K562 (cell line): ENCODE measurements around the gene GRIK2. TPM values are rescaled to one million over a fixed set of nuclear protein-coding genes. Genes with fewer than 3 reads are reported as not detected.

Source experiments
- ATAC-seq: fragments of 200-7000 bp; cut with Tn5 transposase; 3 replicates; pipeline ENCODE4 v1.9.1; 2020; ENCODE audit warnings: moderate library complexity
- BruUV-seq: library from RNA; stranded (reverse); fragments of 400-500 nt; replicated peaks from 2 replicates; lab custom pipeline; 2021; lab: Mats Ljungman, UMichigan
- CTCF ChIA-PET: fragments of 300-600 bp; formaldehyde crosslinking; extraction: SDS; loops from one replicate; lab custom pipeline; 2021; ENCODE audit warnings: low intra/inter-chr PET ratio; lab: Yijun Ruan, JAX
- POLR2A ChIA-PET: fragments of 300-600, 350-650 bp; sonication (Branson Sonifier 250); formaldehyde crosslinking; extraction: SDS; loops from one replicate; lab custom pipeline; 2021; ENCODE audit warnings: antibody characterized with exemption, inconsistent platforms; lab: Yijun Ruan, JAX
- DNase-seq, 4 experiments: peaks; one replicate each; pipeline versions ENCODE4 v3.0.0 to v3.0.0-alpha.2; 2011 to 2018; ENCODE audit warnings: low spot score in 3 of 4, mixed read lengths in 3 of 4; ENCODE audit errors: extremely low read depth in 1 of 4
- FAIRE-seq: peaks from 2 replicates; lab custom pipeline; 2011; peaks lifted over from hg19 to GRCh38; lab: Jason Lieb, UNC
- H2AFZ ChIP-seq: 2 replicates; pipeline ENCODE4 v1.6.0; 2011; ENCODE audit warnings: low read depth, low read length, control low read depth, inconsistent platforms
- H3K27ac ChIP-seq: fragments of 200-600 bp; 3 replicates; pipeline ENCODE4 v1.8.0; 2011; ENCODE audit warnings: low read depth, mild to moderate bottlenecking, control low read depth, inconsistent platforms, low read length, moderate library complexity, mixed read lengths; ENCODE audit errors: extremely low read depth
- H3K27me3 ChIP-seq, 2 experiments: fragments of 300-600 bp in 1 of 2; 2 replicates in 1 of 2; 3 replicates in 1 of 2; pipeline versions ENCODE4 v1.6.0 to v1.8.0; 2011; ENCODE audit warnings: inconsistent platforms in 2 of 2, low read length in 2 of 2, mild to moderate bottlenecking in 1 of 2, mixed read lengths in 1 of 2, moderate library complexity in 1 of 2; ENCODE audit not compliant: control insufficient read depth in 2 of 2, insufficient read depth in 2 of 2
- H3K36me3 ChIP-seq: fragments of 300-600 bp; 3 replicates; pipeline ENCODE4 v1.8.0; 2011; ENCODE audit warnings: mild to moderate bottlenecking, low read length, inconsistent platforms; ENCODE audit not compliant: control insufficient read depth, insufficient read depth
- H3K4me1 ChIP-seq, 2 experiments: fragments of 200-600 bp in 1 of 2; replicated peaks in 1 of 2; 2 replicates in 1 of 2; 3 replicates in 1 of 2; pipeline versions ENCODE4 v1.5.1 to v1.8.0; 2011; ENCODE audit warnings: inconsistent platforms in 2 of 2, low read length in 2 of 2, mild to moderate bottlenecking in 1 of 2, mixed read lengths in 1 of 2, moderate library complexity in 1 of 2; ENCODE audit not compliant: control insufficient read depth in 2 of 2, insufficient read depth in 2 of 2
- H3K4me2 ChIP-seq: 2 replicates; pipeline ENCODE4 v1.6.1; 2011; ENCODE audit warnings: low read length, control low read depth, inconsistent platforms, mixed read lengths; ENCODE audit not compliant: insufficient read depth
- H3K4me3 ChIP-seq: fragments of 200-600 bp; sonication (generic), shearing (Covaris generic); 2 replicates; pipeline ENCODE4 v1.5.1; 2016; ENCODE audit warnings: control low read depth, inconsistent platforms
- H3K79me2 ChIP-seq: fragments of 200-600 bp; 3 replicates; pipeline ENCODE4 v1.8.0; 2011; ENCODE audit warnings: low read length, inconsistent platforms; ENCODE audit not compliant: control insufficient read depth, insufficient read depth
- H3K9ac ChIP-seq, 2 experiments: 2 replicates each; pipeline versions ENCODE4 v1.6.0 to v1.6.1; 2011; ENCODE audit warnings: low read depth in 2 of 2, low read length in 2 of 2, control low read depth in 1 of 2, inconsistent platforms in 1 of 2, mild to moderate bottlenecking in 1 of 2, mixed read lengths in 1 of 2; ENCODE audit not compliant: insufficient read depth in 1 of 2
- H3K9me1 ChIP-seq: one replicate; pipeline ENCODE4 v1.6.0; 2011; ENCODE audit warnings: inconsistent platforms, mild to moderate bottlenecking, low read length, moderate library complexity; ENCODE audit not compliant: control insufficient read depth, insufficient read depth
- H3K9me3 ChIP-seq: replicated peaks from 2 replicates; pipeline ENCODE4 v1.5.1; 2011; ENCODE audit warnings: low read depth, low read length, inconsistent platforms; ENCODE audit not compliant: control insufficient read depth, insufficient read depth
- H4K20me1 ChIP-seq: replicated peaks from 2 replicates; pipeline ENCODE4 v1.6.1; 2011; ENCODE audit warnings: low read length, inconsistent platforms, mixed read lengths; ENCODE audit not compliant: control insufficient read depth, insufficient read depth
- ASH1L ChIP-seq: fragments of 450-650 bp; IDR thresholded peaks from 2 replicates; pipeline ENCODE4 v1.6.1; 2018; ENCODE audit warnings: borderline replicate concordance, mild to moderate bottlenecking, low read depth; ENCODE audit not compliant: partially characterized antibody
- C11orf30 ChIP-seq: fragments of 450-650 bp; IDR thresholded peaks from 2 replicates; pipeline ENCODE4 v1.6.1; 2016; ENCODE audit warnings: low read depth, mild to moderate bottlenecking
- ILK ChIP-seq: fragments of 450-650 bp; IDR thresholded peaks from 2 replicates; pipeline ENCODE4 v1.6.1; 2016; ENCODE audit warnings: missing genetic modification characterization, low read depth, mild to moderate bottlenecking, missing compliant biosample characterization, moderate library complexity, borderline replicate concordance
- KHSRP ChIP-seq: fragments of 450-650 bp; IDR thresholded peaks from 2 replicates; pipeline ENCODE4 v1.6.1; 2017
- MCM2 ChIP-seq: fragments of 450-650 bp; IDR thresholded peaks from 2 replicates; pipeline ENCODE4 v1.6.1; 2017; ENCODE audit warnings: low read depth, mild to moderate bottlenecking
- MYBL2 ChIP-seq, 2 experiments: fragments of 450-650 bp in 1 of 2; sonication (generic) in 1 of 2; formaldehyde crosslinking in 1 of 2; IDR thresholded peaks; 2 replicates each; pipeline versions ENCODE4 v1.6.1 to v1.8.1; 2017 to 2022; ENCODE audit warnings: borderline replicate concordance in 1 of 2, inconsistent platforms in 1 of 2, low read depth in 1 of 2, mild to moderate bottlenecking in 1 of 2, missing genetic modification reagents in 1 of 2, moderate library complexity in 1 of 2
- NFE2 ChIP-seq: IDR thresholded peaks from 2 replicates; pipeline ENCODE4 v1.6.1; 2014; ENCODE audit warnings: antibody characterized with exemption, low read depth
- NUFIP1 ChIP-seq: fragments of 450-650 bp; IDR thresholded peaks from 2 replicates; pipeline ENCODE4 v1.6.1; 2018; ENCODE audit not compliant: partially characterized antibody
- RBM17 ChIP-seq: fragments of 200-400 bp; formaldehyde crosslinking; IDR thresholded peaks from 2 replicates; pipeline ENCODE4 v1.6.1; 2017; ENCODE audit warnings: low read depth, mild to moderate bottlenecking, low read length, borderline replicate concordance
- TCF3 ChIP-seq: sonication (generic); formaldehyde crosslinking; IDR thresholded peaks from 2 replicates; pipeline ENCODE4 v1.4.0; 2020; ENCODE audit warnings: mild to moderate bottlenecking, missing genetic modification reagents
- ZFP36 ChIP-seq: fragments of 150-350 bp; IDR thresholded peaks from 2 replicates; pipeline ENCODE4 v1.6.1; 2018; ENCODE audit warnings: low read length, low read depth; ENCODE audit not compliant: partially characterized antibody
- ZNF121 ChIP-seq: sonication (generic); formaldehyde crosslinking; conservative IDR thresholded peaks from 2 replicates; pipeline ENCODE4 v1.8.0; 2022; ENCODE audit warnings: missing genetic modification reagents
- ZNF224 ChIP-seq: sonication (generic); formaldehyde crosslinking; IDR thresholded peaks from 2 replicates; pipeline ENCODE4 v1.8.0; 2022; ENCODE audit warnings: mild to moderate bottlenecking, missing genetic modification reagents
- ZNF23 ChIP-seq: fragments of 250-450 bp; sonication (Bioruptor Pico); IDR thresholded peaks from 2 replicates; pipeline ENCODE4 v1.4.0; 2020; ENCODE audit warnings: mild to moderate bottlenecking
- ZNF239 ChIP-seq: fragments of 250-450 bp; sonication (Bioruptor Pico); IDR thresholded peaks from 2 replicates; pipeline ENCODE4 v1.4.0; 2020; ENCODE audit warnings: mild to moderate bottlenecking
- ZNF507 ChIP-seq: conservative IDR thresholded peaks from 2 replicates; pipeline ENCODE4 v1.6.1; 2017; ENCODE audit warnings: missing genetic modification characterization, missing compliant biosample characterization
- ZNF518B ChIP-seq: fragments of 250-450 bp; sonication (Bioruptor Pico); IDR thresholded peaks from 2 replicates; pipeline ENCODE4 v1.5.0; 2021; ENCODE audit warnings: mild to moderate bottlenecking, moderate library complexity
- WGBS: fragments of 100-300 bp; shearing (Covaris generic); methylation state at CpG from one replicate; pipeline ENCODE4 v1.1.6; 2016; ENCODE audit warnings: low coverage, mixed read lengths; ENCODE audit not compliant: insufficient coverage; ENCODE audit errors: missing lambda C conversion rate; 5-methylcytosine and 5-hydroxymethylcytosine counted together
- in situ Hi-C: fragments of 300-500 bp; cut with MboI; formaldehyde crosslinking; loops from 4 replicates; pipeline ENCODE4 v1.15.0; 2018; ENCODE audit warnings: inconsistent platforms, mixed read lengths
- intact Hi-C: fragments of 100-400 bp; cut with micrococcal nuclease; formaldehyde crosslinking; loops from 2 replicates; pipeline ENCODE4 v1.14.2; 2022
- polyA plus RNA-seq, 8 experiments: library from polyadenylated mRNA; depleted of rRNA in 4 of 8; stranded (reverse) in 5 of 8; unstranded in 3 of 8; fragments of >200 nt; fragmentation: Nextera tagmentation in 2 of 8; fragmentation: Illumina TruSeq in 1 of 8; extraction: Ambion mirVana in 2 of 8; extraction: Trizol in 1 of 8; gene quantifications; 2 replicates each; pipeline versions ENCODE4 v1.2.1 to v1.2.3, GENCODE V29; 2011 to 2014; ENCODE audit warnings: inconsistent platforms in 1 of 8, missing spikeins in 1 of 8
- total RNA-seq, 7 experiments: library from RNA; depleted of rRNA in 6 of 7; stranded (reverse); fragments of >200 nt in 6 of 7; fragmentation: Illumina TruSeq in 2 of 7; extraction: Trizol in 2 of 7; gene quantifications; 2 replicates each; pipeline versions ENCODE4 v1.2.1 to v1.2.3, GENCODE V29; 2011 to 2021; ENCODE audit warnings: low replicate concordance in 1 of 7
- TF ChIP-seq, protein P1 (sequence below): fragments of 250-450 bp; sonication (Bioruptor Pico); IDR thresholded peaks from 2 replicates; pipeline ENCODE4 v1.8.0; 2022; ENCODE audit warnings: inconsistent platforms

Gene GRIK2
- total and polyA plus RNA-seq, 9 of the 15 experiments (the other 6 are each of a cell fraction or from before 2014, with no cell fraction given), result not detected

DNA sequence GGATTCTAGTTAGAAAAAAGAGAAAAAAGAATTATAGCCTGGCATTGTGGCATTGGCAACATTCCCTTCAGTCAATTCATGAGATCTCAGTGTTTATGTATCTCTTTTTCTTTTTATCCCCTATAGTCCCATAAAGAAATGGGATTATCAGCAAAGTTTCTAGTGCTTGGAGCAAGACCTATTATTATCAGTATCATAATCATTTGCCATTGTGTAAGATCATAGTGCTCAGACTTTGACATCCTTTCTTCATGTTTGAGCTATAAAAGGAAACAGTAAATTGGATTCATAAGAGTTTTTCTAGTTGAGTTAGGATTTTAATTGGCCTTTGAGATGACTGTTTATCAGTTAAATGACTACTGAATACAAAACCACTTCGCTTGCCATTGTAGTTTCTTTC lies 295.6 kb downstream of the GRIK2 start:
- Histone ChIP-seq H3K27ac (no peak overlapping the region), H3K4me2 (no peak overlapping the region), H3K9me1 (no peaks in the 10 kb centered on the region), H3K36me3 (no peaks in the 10 kb centered on the region), H2AFZ (no peak overlapping the region), H3K9ac (no peak overlapping the region), H3K27me3 (no peaks in the 10 kb centered on the region), H3K4me1 (no peaks in the 10 kb centered on the region)
- no peak for FAIRE-seq
- BruUV-seq, result no TSS peak
- in situ Hi-C loops, result no loop called here
- DNase-seq, result no peak
- TF ChIP-seq TCF3 (CRISPR knock-in tag), result no peak
- no peak for TF ChIP-seq ZNF224
- TF ChIP-seq ILK (tag), result no peak
- no peak for TF ChIP-seq ZNF23 (CRISPR knock-in tag)
- no peak for TF ChIP-seq ZFP36
- no peak for TF ChIP-seq ZNF239 (CRISPR knock-in tag)
- TF ChIP-seq ASH1L, result no peak
- no peak for TF ChIP-seq NUFIP1
- TF ChIP-seq NFE2, result no peak
- no peak for TF ChIP-seq ZNF121 (CRISPR knock-in tag)
- TF ChIP-seq C11orf30, result no peak
- no peak for TF ChIP-seq KHSRP
- no peak for TF ChIP-seq ZNF507
- no peak for TF ChIP-seq MCM2
- TF ChIP-seq MYBL2 (IDR thresholded peaks at IDR 0.05; ENCODE audit: low read depth), result no peak
- TF ChIP-seq MYBL2 (CRISPR knock-in tag; IDR thresholded peaks at IDR 0.05; ENCODE audit: borderline replicate concordance), result no peak
- no peak for TF ChIP-seq ZNF518B
- no peak for TF ChIP-seq RBM17
- TF ChIP-seq, protein P1, sequence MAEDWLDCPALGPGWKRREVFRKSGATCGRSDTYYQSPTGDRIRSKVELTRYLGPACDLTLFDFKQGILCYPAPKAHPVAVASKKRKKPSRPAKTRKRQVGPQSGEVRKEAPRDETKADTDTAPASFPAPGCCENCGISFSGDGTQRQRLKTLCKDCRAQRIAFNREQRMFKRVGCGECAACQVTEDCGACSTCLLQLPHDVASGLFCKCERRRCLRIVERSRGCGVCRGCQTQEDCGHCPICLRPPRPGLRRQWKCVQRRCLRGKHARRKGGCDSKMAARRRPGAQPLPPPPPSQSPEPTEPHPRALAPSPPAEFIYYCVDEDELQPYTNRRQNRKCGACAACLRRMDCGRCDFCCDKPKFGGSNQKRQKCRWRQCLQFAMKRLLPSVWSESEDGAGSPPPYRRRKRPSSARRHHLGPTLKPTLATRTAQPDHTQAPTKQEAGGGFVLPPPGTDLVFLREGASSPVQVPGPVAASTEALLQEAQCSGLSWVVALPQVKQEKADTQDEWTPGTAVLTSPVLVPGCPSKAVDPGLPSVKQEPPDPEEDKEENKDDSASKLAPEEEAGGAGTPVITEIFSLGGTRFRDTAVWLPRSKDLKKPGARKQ (CRISPR knock-in tag), result no peak
- TF ChIP-seq, all 486 proteins: peak for 0
- H3K79me2 ChIP-seq, result no peaks in the 10 kb centered on the region
- H3K4me3 ChIP-seq, result no peak overlapping the region
- ChIA-PET CTCF (no interaction called here), POLR2A (no interaction called here)
- H3K9me3 ChIP-seq, result no peaks in the 10 kb centered on the region
- WGBS, result 0% methylated on average over 1 of the region's 1 CpG
- intact Hi-C loops, result no loop called here
- H4K20me1 ChIP-seq, result no peaks in the 10 kb centered on the region
- no peak for ATAC-seq
